MCF 10A (cell line): ENCODE measurements around the gene CLEC2D. TPM values are rescaled to one million over a fixed set of nuclear protein-coding genes. Genes with fewer than 3 reads are reported as not detected.

Experiments
- BruUV-seq: library from RNA; stranded (reverse); fragments of 400-500 nt; replicated peaks from 2 replicates; lab custom pipeline; 2021; lab: Mats Ljungman, UMichigan
- CTCF ChIA-PET: fragments of 300-600 bp; sonication (Branson Sonifier 250); formaldehyde crosslinking; extraction: SDS; loops from one replicate; lab custom pipeline; 2021; ENCODE audit warnings: antibody characterized with exemption, inconsistent platforms; lab: Yijun Ruan, JAX
- POLR2A ChIA-PET: fragments of 300-600, 350-650 bp; sonication (Branson Sonifier 250); formaldehyde crosslinking; extraction: SDS; loops from one replicate; lab custom pipeline; 2020; ENCODE audit warnings: antibody characterized with exemption, inconsistent platforms; lab: Yijun Ruan, JAX
- DNase-seq: peaks from one replicate; pipeline ENCODE4 v3.0.0-alpha.2; 2018; ENCODE audit not compliant: unreplicated experiment
- H3K27ac Mint-ChIP-seq: one replicate; pipeline ENCODE4 v1.8.0; 2022; ENCODE audit warnings: mild to moderate bottlenecking, low read depth, mixed read lengths; ENCODE audit not compliant: unreplicated experiment
- H3K27me3 Mint-ChIP-seq: one replicate; pipeline ENCODE4 v1.8.0; 2022; ENCODE audit warnings: mixed read lengths; ENCODE audit not compliant: insufficient read depth, unreplicated experiment
- H3K36me3 Mint-ChIP-seq: one replicate; pipeline ENCODE4 v1.8.0; 2022; ENCODE audit warnings: mild to moderate bottlenecking, moderate library complexity, mixed read lengths; ENCODE audit not compliant: insufficient read depth, unreplicated experiment
- H3K4me1 Mint-ChIP-seq: one replicate; pipeline ENCODE4 v1.8.0; 2022; ENCODE audit warnings: mixed read lengths; ENCODE audit not compliant: insufficient read depth, unreplicated experiment
- H3K4me3 Mint-ChIP-seq: one replicate; pipeline ENCODE4 v1.8.0; 2022; ENCODE audit warnings: mild to moderate bottlenecking, moderate library complexity, mixed read lengths; ENCODE audit not compliant: unreplicated experiment
- H3K9me3 Mint-ChIP-seq: one replicate; pipeline ENCODE4 v1.8.0; 2022; ENCODE audit warnings: mixed read lengths; ENCODE audit not compliant: unreplicated experiment
- CTCF ChIP-seq: fragments of 200-600 bp; IDR thresholded peaks from one replicate; pipeline ENCODE4 v1.8.0; 2022; ENCODE audit warnings: antibody characterized with exemption, mild to moderate bottlenecking; ENCODE audit not compliant: unreplicated experiment
- intact Hi-C: fragments of 100-400 bp; cut with micrococcal nuclease; formaldehyde crosslinking; loops from 2 replicates; pipeline ENCODE4 v1.14.1; 2022
- total RNA-seq: library from RNA; stranded (reverse); gene quantifications from 2 replicates; pipeline ENCODE4 v1.2.3, GENCODE V29; 2022

CLEC2D gene
- total RNA-seq, 1 experiment from 2014 or later, result 5.1 TPM

- H3K36me3 Mint-ChIP-seq, result no peaks in the 10 kb centered on the region
- POLR2A ChIA-PET, result no interaction called here
- H3K4me3 Mint-ChIP-seq, result no peak overlapping the region
- DNase-seq, result no peak
- H3K27me3 Mint-ChIP-seq, result no peaks in the 10 kb centered on the region
- CTCF ChIA-PET, result interaction anchor here (1.2 to 8.3 kb wide), 6 partner anchors 10 to 302 kb away, joined by 3 to 108 read pairs (median 5); no protein-coding TSS in a partner anchor
- intact Hi-C loops, result no loop called here
- no TSS peak for BruUV-seq
- no peaks in the 10 kb centered on the region for H3K4me1 Mint-ChIP-seq
- no peak overlapping the region for H3K27ac Mint-ChIP-seq
- no peaks in the 10 kb centered on the region for H3K9me3 Mint-ChIP-seq
- no peak for TF ChIP-seq CTCF
Observed at GRCh38 chr12:9632766-9633165, 36.7 kb upstream of the CLEC2D start.

GRCh38 chr12:9634177-9634803 is 35.2 kb upstream of the CLEC2D start:
- no peak overlapping the region for H3K27ac Mint-ChIP-seq
- ChIA-PET POLR2A (no interaction called here), CTCF (interaction anchor here (0.5 to 8.3 kb wide), 26 partner anchors 9 to 853 kb away, joined by 3 to 108 read pairs (median 4); no protein-coding TSS in a partner anchor)
- peak; percentile 73 for TF ChIP-seq CTCF
- H3K27me3 Mint-ChIP-seq, result no peaks in the 10 kb centered on the region
- no peaks in the 10 kb centered on the region for H3K9me3 Mint-ChIP-seq
- DNase-seq, result peak; percentile 79
- H3K4me1 Mint-ChIP-seq, result no peaks in the 10 kb centered on the region
- intact Hi-C loops, result loop anchor here (1.0 to 2.0 kb wide), 3 partner anchors 74 to 303 kb away; no protein-coding TSS in a partner anchor
- H3K36me3 Mint-ChIP-seq, result no peaks in the 10 kb centered on the region
- no TSS peak for BruUV-seq
- no peak overlapping the region for H3K4me3 Mint-ChIP-seq

GRCh38 chr12:9634969-9635754 is 34.4 kb upstream of the CLEC2D start:
- ChIA-PET CTCF (interaction anchor here (0.6 to 8.3 kb wide), 15 partner anchors 8 to 304 kb away, joined by 3 to 108 read pairs (median 5); no protein-coding TSS in a partner anchor), POLR2A (interaction anchor here (0.7 kb wide), 1 partner anchor 16 kb away, joined by 3 read pairs; no protein-coding TSS in a partner anchor)
- no peaks in the 10 kb centered on the region for H3K4me1 Mint-ChIP-seq
- no peaks in the 10 kb centered on the region for H3K27me3 Mint-ChIP-seq
- intact Hi-C loops, result loop anchor here (1.0 to 2.0 kb wide), 3 partner anchors 73 to 304 kb away; no protein-coding TSS in a partner anchor
- H3K4me3 Mint-ChIP-seq, result no peak overlapping the region
- no peaks in the 10 kb centered on the region for H3K36me3 Mint-ChIP-seq
- H3K27ac Mint-ChIP-seq, result no peak overlapping the region
- DNase-seq, result no peak
- BruUV-seq, result no TSS peak
- no peaks in the 10 kb centered on the region for H3K9me3 Mint-ChIP-seq
- TF ChIP-seq CTCF, result no peak
